ENCODE results near the gene TECTB.

TECTB gene

DNA sequence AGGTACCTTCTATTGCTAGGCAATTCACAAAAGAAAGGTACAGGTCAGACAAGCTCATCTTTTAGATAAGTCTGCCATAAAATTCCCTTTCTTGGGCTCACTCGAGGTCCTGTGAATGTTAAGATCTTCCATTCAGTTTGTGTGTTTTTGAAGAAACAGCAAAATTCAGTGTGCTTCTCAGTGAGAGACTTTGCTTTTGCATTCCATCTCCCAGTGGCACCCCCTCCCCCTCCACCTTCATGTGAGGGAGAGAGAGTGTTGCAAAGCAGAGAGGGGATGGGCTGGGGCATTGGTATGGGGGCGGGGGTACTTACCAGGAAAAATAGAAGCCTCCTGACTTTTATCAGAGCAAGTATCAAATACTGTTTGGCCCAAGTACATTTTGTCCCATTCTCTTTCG, 3.8 kb upstream of the TECTB start:
- no peak for DNase-seq (ENCODE audit: low read depth, low spot score)

DNA sequence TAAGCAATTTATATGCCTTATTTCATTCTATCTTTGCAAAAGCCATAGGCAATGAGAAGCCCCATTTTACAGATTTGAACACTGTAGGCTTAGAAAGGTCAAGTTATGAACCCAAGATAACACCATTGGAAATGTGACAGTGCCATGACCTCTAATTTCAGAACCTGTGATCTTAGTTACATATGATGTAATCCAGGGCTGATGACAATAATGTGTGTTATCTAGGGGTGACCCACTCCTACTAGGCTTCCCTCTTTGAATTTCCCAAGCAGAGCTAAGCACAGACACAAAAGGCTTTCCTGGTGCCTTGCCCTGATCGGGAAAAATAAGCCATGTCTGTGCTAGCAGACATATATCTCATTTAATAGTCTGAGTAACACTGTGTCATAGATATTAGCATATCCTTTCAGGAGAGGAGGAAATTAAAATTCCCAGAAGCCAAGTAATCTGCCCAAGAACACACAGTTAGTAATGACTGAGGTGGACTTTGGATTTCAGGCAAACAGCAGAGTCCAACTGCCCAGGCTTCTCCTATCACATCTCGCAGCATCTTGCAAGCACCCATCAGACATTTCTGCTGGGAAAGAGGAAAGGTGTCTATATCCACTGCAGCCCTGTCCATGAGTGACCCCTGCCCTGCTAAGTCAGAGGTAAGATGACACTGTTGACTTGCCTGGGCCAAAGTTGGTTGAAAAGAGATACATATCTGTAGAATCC, 2.8 kb upstream of the TECTB start:
- DNase-seq (ENCODE audit: low read depth, low spot score), result no peak
- Histone ChIP-seq H3K4me3 (no peak overlapping the region), H3K9me3 (ENCODE audit: low read depth, low read length) (no peaks in the 10 kb centered on the region), H3K27ac (no peak overlapping the region), H3K9ac (ENCODE audit: insufficient read length) (no peak overlapping the region), H3K36me3 (ENCODE audit: insufficient read depth, low read length) (no peaks in the 10 kb centered on the region)
- TF ChIP-seq POLR2AphosphoS5 (IDR thresholded peaks at IDR 0.05; ENCODE audit: borderline replicate concordance, low read depth, low read length) (no peak), FOXP2 (optimal IDR thresholded peaks at IDR 0.05; ENCODE audit: control extremely low read depth, extremely low read length, insufficient read depth) (no peak), EZH2 (IDR thresholded peaks at IDR 0.05) (no peak)

More for the DNA sequence above, 3.8 kb upstream of the TECTB start:
- Histone ChIP-seq H3K4me3 (no peak overlapping the region), H3K36me3 (ENCODE audit: insufficient read depth, low read length) (no peaks in the 10 kb centered on the region), H3K9ac (ENCODE audit: insufficient read length) (no peak overlapping the region), H3K27ac (no peak overlapping the region), H3K9me3 (ENCODE audit: low read depth, low read length) (no peaks in the 10 kb centered on the region)
- TF ChIP-seq FOXP2 (optimal IDR thresholded peaks at IDR 0.05; ENCODE audit: control extremely low read depth, extremely low read length, insufficient read depth) (no peak), EZH2 (IDR thresholded peaks at IDR 0.05) (no peak), POLR2AphosphoS5 (IDR thresholded peaks at IDR 0.05; ENCODE audit: borderline replicate concordance, low read depth, low read length) (no peak)

DNA sequence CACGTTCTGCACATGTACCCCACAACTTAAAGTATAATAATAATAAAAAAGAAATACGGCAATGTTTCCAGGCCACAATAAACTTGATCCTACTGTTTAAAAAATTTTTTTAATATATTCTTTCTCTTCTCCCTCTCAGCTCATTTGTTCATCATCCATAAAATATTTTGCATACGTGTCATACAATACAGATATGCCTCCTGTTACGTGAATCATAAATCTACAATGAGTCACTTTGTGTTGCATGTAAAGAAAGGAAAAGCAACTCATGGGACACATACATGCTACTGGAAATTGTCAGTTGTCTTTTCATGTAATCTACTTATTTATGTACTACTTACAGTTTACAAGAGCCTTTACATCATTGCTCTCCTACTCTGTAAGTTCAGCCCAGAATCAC, 1.1 kb upstream of the TECTB start:
- Histone ChIP-seq H3K4me3 (no peak overlapping the region), H3K27ac (no peak overlapping the region), H3K9ac (ENCODE audit: insufficient read length) (no peak overlapping the region), H3K36me3 (ENCODE audit: insufficient read depth, low read length) (no peaks in the 10 kb centered on the region), H3K9me3 (ENCODE audit: low read depth, low read length) (no peaks in the 10 kb centered on the region)
- TF ChIP-seq POLR2AphosphoS5 (IDR thresholded peaks at IDR 0.05; ENCODE audit: borderline replicate concordance, low read depth, low read length) (no peak), FOXP2 (optimal IDR thresholded peaks at IDR 0.05; ENCODE audit: control extremely low read depth, extremely low read length, insufficient read depth) (no peak), EZH2 (IDR thresholded peaks at IDR 0.05) (no peak)
- no peak for DNase-seq (ENCODE audit: low read depth, low spot score)

DNA sequence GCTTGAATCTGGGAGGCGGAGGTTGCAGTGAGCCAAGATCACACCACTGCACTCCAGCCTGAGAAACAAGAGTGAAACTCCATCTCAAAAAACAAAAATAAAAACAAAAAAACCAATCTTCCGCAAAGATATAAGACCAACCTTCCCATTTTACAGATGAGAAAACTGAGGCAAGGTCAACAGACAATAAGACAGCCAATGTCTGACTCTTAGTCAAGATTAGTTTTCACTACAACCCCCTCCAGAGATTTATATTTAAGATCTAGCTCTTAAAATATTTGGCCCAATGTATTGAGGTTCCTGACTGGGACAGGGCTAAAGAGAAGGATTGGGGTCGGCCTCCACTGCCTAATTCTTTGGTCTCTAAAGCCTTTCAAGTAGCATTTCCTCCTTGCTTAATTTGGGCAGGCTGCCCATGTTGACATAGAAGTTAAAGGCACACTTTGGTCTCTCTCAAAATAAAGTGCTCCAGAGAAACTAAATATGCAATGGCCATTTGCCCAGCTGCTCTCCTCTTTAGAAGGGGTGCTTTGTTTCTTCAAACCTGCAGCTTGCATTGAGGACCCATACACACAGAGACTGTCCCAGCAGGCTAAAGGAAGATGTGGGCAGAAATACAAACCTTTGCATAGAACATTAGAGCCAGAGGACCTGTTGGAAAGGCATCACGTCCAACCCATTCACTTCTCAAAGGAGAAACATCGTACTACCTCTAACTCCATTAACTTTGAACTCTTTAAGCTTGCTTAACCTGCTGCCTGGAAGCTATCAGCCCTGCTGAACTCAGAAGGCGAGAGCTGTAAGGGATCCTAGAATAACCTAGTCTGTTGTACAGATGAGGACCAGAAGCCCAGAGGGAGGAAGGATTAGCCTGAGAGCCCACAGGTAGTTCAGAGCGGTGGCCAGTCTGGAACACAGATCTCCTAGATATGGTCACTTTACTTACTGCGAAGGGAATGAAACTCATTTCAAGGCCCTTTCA, 3.9 kb downstream of the TECTB start:
- Histone ChIP-seq H3K9ac (ENCODE audit: insufficient read length) (no peak overlapping the region), H3K36me3 (ENCODE audit: insufficient read depth, low read length) (no peaks in the 10 kb centered on the region), H3K27ac (no peak overlapping the region), H3K4me3 (no peak overlapping the region), H3K9me3 (ENCODE audit: low read depth, low read length) (no peaks in the 10 kb centered on the region)
- no peak for TF ChIP-seq POLR2AphosphoS5 (IDR thresholded peaks at IDR 0.05; ENCODE audit: borderline replicate concordance, low read depth, low read length)
- TF ChIP-seq EZH2 (IDR thresholded peaks at IDR 0.05), result no peak
- no peak for TF ChIP-seq FOXP2 (optimal IDR thresholded peaks at IDR 0.05; ENCODE audit: control extremely low read depth, extremely low read length, insufficient read depth)
- no peak for DNase-seq (ENCODE audit: low read depth, low spot score)

DNA sequence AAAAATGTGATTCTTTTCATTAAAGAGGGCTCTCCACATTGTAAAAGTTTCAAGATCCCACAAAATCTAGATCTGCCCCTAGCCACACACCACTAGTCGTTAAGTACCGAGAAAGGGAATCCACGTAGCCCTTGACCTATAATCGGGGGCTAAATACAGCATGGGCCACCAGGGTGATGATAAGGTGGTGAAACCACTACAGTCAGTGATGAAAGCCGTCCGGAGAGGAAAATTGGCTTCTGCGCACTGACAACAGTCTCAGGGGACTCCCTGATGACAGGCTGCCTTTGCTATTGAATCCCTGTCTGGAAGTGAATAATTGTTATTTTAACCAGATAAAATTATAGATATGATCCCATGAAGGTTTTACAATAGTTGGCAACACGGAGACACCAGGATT, 4.6 kb downstream of the TECTB start:
- Histone ChIP-seq H3K4me3 (no peak overlapping the region), H3K9me3 (ENCODE audit: low read depth, low read length) (no peaks in the 10 kb centered on the region), H3K9ac (ENCODE audit: insufficient read length) (no peak overlapping the region), H3K36me3 (ENCODE audit: insufficient read depth, low read length) (no peaks in the 10 kb centered on the region), H3K27ac (no peak overlapping the region)
- TF ChIP-seq FOXP2 (optimal IDR thresholded peaks at IDR 0.05; ENCODE audit: control extremely low read depth, extremely low read length, insufficient read depth), result no peak
- TF ChIP-seq EZH2 (IDR thresholded peaks at IDR 0.05), result no peak
- TF ChIP-seq POLR2AphosphoS5 (IDR thresholded peaks at IDR 0.05; ENCODE audit: borderline replicate concordance, low read depth, low read length), result no peak
- DNase-seq (ENCODE audit: low read depth, low spot score), result no peak

DNA sequence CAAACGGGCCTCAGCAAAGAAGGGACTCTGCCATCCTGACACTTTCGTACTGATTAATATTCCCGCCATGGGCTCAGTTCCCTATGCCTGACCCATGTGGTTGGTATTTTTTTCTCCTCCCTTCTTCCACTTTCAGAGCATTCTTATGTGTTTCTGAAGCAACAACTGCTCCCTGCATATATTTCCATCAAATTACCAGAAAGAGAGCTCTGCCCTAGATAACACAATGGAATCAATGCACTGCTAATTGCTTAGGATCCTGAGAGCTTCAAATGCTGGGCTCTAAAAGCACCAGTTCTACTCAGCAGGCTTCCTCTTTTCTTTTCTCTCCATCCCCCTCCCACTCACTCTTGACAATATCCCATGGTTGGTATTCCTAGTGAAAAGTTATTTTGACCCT, 5.3 kb downstream of the TECTB start:
- no peaks in the 10 kb centered on the region for H3K9me3 ChIP-seq (ENCODE audit: low read depth, low read length)
- TF ChIP-seq FOXP2 (optimal IDR thresholded peaks at IDR 0.05; ENCODE audit: control extremely low read depth, extremely low read length, insufficient read depth) (no peak), EZH2 (IDR thresholded peaks at IDR 0.05) (no peak), POLR2AphosphoS5 (IDR thresholded peaks at IDR 0.05; ENCODE audit: borderline replicate concordance, low read depth, low read length) (no peak)
- DNase-seq (ENCODE audit: low read depth, low spot score), result no peak
- no peak overlapping the region for H3K9ac ChIP-seq (ENCODE audit: insufficient read length)
- no peak overlapping the region for H3K27ac ChIP-seq
- no peak overlapping the region for H3K4me3 ChIP-seq
- no peaks in the 10 kb centered on the region for H3K36me3 ChIP-seq (ENCODE audit: insufficient read depth, low read length)

DNA sequence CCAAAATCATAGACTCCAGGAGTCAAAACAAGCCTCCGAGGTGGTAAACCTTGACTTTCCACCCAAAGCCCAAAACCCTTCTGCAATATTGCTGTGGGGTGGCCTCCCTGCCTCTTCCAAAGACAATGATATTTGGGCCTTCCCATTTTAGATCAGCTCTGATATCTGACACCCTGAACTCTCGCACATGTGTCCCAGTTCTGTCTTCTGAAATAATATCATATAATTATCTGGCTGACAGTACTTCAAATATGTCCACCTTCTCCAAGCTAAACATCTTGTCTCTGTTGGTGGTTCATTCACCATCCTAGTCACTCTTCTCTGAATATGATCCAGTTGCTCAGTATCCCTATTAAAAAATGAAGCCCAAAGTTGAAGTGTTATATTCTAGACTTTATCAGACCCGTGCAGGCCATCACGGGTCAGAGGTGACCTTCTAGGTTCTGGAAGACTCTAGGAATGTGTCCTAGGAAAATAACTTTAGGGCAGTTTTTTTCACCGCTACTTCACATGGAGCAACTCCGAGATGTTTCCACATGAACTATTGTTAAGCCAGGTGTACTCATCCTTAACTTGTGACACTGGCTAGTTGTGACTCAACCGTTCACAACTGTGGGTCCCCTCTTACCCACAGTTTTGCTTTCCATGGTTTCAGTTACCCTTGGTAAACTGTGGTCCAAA, 6.3 kb downstream of the TECTB start:
- no peak overlapping the region for H3K27ac ChIP-seq
- TF ChIP-seq EZH2 (IDR thresholded peaks at IDR 0.05), result no peak
- TF ChIP-seq FOXP2 (optimal IDR thresholded peaks at IDR 0.05; ENCODE audit: control extremely low read depth, extremely low read length, insufficient read depth), result no peak
- H3K4me3 ChIP-seq, result no peak overlapping the region
- DNase-seq (ENCODE audit: low read depth, low spot score), result no peak
- H3K9ac ChIP-seq (ENCODE audit: insufficient read length), result no peak overlapping the region
- no peaks in the 10 kb centered on the region for H3K36me3 ChIP-seq (ENCODE audit: insufficient read depth, low read length)
- H3K9me3 ChIP-seq (ENCODE audit: low read depth, low read length), result no peaks in the 10 kb centered on the region

DNA sequence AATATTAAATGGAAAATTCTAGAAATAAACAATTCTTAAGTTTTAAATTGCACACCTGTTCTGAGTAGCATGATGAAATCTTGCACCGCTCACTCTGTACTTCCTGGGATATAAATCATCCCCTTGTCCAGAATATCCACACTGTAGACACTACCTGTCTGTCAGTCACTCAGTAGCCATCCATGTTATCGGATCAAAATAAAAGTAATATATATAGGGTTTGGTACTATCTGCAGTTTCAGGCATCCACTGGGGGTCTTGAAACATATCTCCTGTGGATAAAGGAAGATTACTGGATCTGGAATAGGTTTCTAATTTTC, 6.8 kb downstream of the TECTB start:
- Histone ChIP-seq H3K9ac (ENCODE audit: insufficient read length) (no peak overlapping the region), H3K27ac (no peak overlapping the region), H3K36me3 (ENCODE audit: insufficient read depth, low read length) (no peaks in the 10 kb centered on the region), H3K9me3 (ENCODE audit: low read depth, low read length) (no peaks in the 10 kb centered on the region), H3K4me3 (no peak overlapping the region)
- no peak for DNase-seq (ENCODE audit: low read depth, low spot score)
- TF ChIP-seq EZH2 (IDR thresholded peaks at IDR 0.05), result no peak
- no peak for TF ChIP-seq POLR2AphosphoS5 (IDR thresholded peaks at IDR 0.05; ENCODE audit: borderline replicate concordance, low read depth, low read length)
- TF ChIP-seq FOXP2 (optimal IDR thresholded peaks at IDR 0.05; ENCODE audit: control extremely low read depth, extremely low read length, insufficient read depth), result no peak
